Immature natural killer cell (primary cell): ENCODE measurements around the gene SIRPB1. TPM values are rescaled to one million over a fixed set of nuclear protein-coding genes. Genes with fewer than 3 reads are reported as not detected.
"Not testable (repeated sequence)": the region's sequence is repeated elsewhere in the genome, so short reads cannot be mapped to it uniquely, and the experiment has no call there.

Experiments used
- DNase-seq, 3 donors: peaks; one replicate each; pipeline ENCODE4 v3.0.0; 2022; ENCODE audit warnings: mixed read lengths in 1 of 3
- H3K27ac Mint-ChIP-seq, 6 donors: one replicate each; pipeline ENCODE4 v1.8.0; 2020; ENCODE audit warnings: mixed read lengths in 6 of 6, mild to moderate bottlenecking in 5 of 6, inconsistent platforms in 4 of 6, moderate library complexity in 3 of 6
- H3K27me3 Mint-ChIP-seq, 3 donors: one replicate each; pipeline ENCODE4 v1.8.0; 2020 to 2021; ENCODE audit warnings: low read depth in 3 of 3, mild to moderate bottlenecking in 3 of 3, mixed read lengths in 3 of 3, moderate library complexity in 3 of 3, inconsistent platforms in 1 of 3
- H3K36me3 Mint-ChIP-seq, 3 donors: one replicate each; pipeline ENCODE4 v1.8.0; 2020; ENCODE audit warnings: mixed read lengths in 3 of 3, inconsistent platforms in 2 of 3, mild to moderate bottlenecking in 2 of 3
- H3K4me1 Mint-ChIP-seq, 2 donors: one replicate each; pipeline ENCODE4 v1.8.0; 2020; ENCODE audit warnings: inconsistent platforms in 2 of 2, mild to moderate bottlenecking in 2 of 2, mixed read lengths in 2 of 2, moderate library complexity in 1 of 2
- H3K4me3 Mint-ChIP-seq, 5 donors: one replicate each; pipeline ENCODE4 v1.8.0; 2020; ENCODE audit warnings: mild to moderate bottlenecking in 5 of 5, mixed read lengths in 5 of 5, inconsistent platforms in 3 of 5, moderate library complexity in 3 of 5
- H3K9me3 Mint-ChIP-seq, 6 donors: one replicate each; pipeline ENCODE4 v1.8.0; 2020; ENCODE audit warnings: mild to moderate bottlenecking in 6 of 6, mixed read lengths in 6 of 6, inconsistent platforms in 4 of 6, moderate library complexity in 3 of 6
- polyA plus RNA-seq, 3 donors: library from polyadenylated mRNA; unstranded; fragments of 300-500 nt; fragmentation: Illumina TruSeq; gene quantifications; one replicate each; pipeline ENCODE4 v1.2.3, GENCODE V29; 2021

Gene SIRPB1
- polyA plus RNA-seq, 3 donors from 2014 or later, result 0.50 to 1.8 (median 1.7) TPM

- peak overlapping the region in 1 of 5 donors; percentile 6 for H3K4me3 Mint-ChIP-seq
- H3K27me3 Mint-ChIP-seq, result peaks cover 0 to 2% (median 0%) of the 10 kb centered on the region in 3 donors
- H3K4me1 Mint-ChIP-seq, result peaks cover 17 to 35% of the 10 kb centered on the region in 2 donors
- H3K27ac Mint-ChIP-seq, result no peak overlapping the region
- peaks cover 0 to 2% (median 0%) of the 10 kb centered on the region in 6 donors for H3K9me3 Mint-ChIP-seq
- no peaks in the 10 kb centered on the region for H3K36me3 Mint-ChIP-seq
- DNase-seq, result no peak
Measured at GRCh38 chr20:1652104-1652503, 32.3 kb upstream of the SIRPB1 start.

GRCh38 chr20:1651268-1652058 is 31.7 kb upstream of the SIRPB1 start:
- no peak for DNase-seq
- H3K36me3 Mint-ChIP-seq, result no peaks in the 10 kb centered on the region
- H3K4me3 Mint-ChIP-seq, result peak overlapping the region in 1 of 5 donors; percentile 42
- H3K4me1 Mint-ChIP-seq, result peaks cover 14 to 31% of the 10 kb centered on the region in 2 donors
- H3K27me3 Mint-ChIP-seq, result peaks cover 0 to 2% (median 0%) of the 10 kb centered on the region in 3 donors
- no peak overlapping the region for H3K27ac Mint-ChIP-seq
- H3K9me3 Mint-ChIP-seq, result peaks cover 0 to 2% (median 0%) of the 10 kb centered on the region in 6 donors

DNA sequence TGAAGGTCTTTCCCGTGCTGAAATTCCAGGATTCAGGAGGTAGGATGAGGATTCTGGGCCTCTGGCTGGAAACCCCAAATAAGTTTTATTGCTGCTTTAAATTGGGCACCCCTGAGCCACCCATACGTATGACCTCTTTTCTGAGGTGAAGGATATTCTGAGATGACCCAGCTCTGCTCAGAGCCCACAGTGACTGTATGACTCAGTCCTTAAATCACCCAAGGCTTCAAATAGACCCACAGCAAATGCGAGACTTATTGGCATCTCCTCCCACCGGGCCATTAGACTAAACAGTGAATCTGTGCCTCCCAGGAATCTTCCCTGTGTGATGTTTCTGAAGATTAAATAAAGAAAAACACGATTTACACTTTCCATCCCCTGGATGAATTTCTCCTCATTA is 28.3 kb upstream of the SIRPB1 start:
- Mint-ChIP-seq H3K4me1 (peaks cover 14 to 22% of the 10 kb centered on the region in 2 donors), H3K9me3 (peaks cover 0 to 2% (median 0%) of the 10 kb centered on the region in 6 donors), H3K27ac (no peak overlapping the region), H3K27me3 (peaks cover 0 to 2% (median 0%) of the 10 kb centered on the region in 3 donors), H3K36me3 (no peaks in the 10 kb centered on the region), H3K4me3 (no peak overlapping the region)
- DNase-seq, result no peak

GRCh38 chr20:1646975-1647431 is 27.2 kb upstream of the SIRPB1 start:
- H3K36me3 Mint-ChIP-seq, result no peaks in the 10 kb centered on the region
- DNase-seq, result no peak
- H3K27ac Mint-ChIP-seq, result no peak overlapping the region
- no peak overlapping the region for H3K4me3 Mint-ChIP-seq
- peaks cover 0 to 2% (median 0%) of the 10 kb centered on the region in 3 donors for H3K27me3 Mint-ChIP-seq
- peaks cover 9 to 19% of the 10 kb centered on the region in 2 donors for H3K4me1 Mint-ChIP-seq
- no peaks in the 10 kb centered on the region for H3K9me3 Mint-ChIP-seq

DNA sequence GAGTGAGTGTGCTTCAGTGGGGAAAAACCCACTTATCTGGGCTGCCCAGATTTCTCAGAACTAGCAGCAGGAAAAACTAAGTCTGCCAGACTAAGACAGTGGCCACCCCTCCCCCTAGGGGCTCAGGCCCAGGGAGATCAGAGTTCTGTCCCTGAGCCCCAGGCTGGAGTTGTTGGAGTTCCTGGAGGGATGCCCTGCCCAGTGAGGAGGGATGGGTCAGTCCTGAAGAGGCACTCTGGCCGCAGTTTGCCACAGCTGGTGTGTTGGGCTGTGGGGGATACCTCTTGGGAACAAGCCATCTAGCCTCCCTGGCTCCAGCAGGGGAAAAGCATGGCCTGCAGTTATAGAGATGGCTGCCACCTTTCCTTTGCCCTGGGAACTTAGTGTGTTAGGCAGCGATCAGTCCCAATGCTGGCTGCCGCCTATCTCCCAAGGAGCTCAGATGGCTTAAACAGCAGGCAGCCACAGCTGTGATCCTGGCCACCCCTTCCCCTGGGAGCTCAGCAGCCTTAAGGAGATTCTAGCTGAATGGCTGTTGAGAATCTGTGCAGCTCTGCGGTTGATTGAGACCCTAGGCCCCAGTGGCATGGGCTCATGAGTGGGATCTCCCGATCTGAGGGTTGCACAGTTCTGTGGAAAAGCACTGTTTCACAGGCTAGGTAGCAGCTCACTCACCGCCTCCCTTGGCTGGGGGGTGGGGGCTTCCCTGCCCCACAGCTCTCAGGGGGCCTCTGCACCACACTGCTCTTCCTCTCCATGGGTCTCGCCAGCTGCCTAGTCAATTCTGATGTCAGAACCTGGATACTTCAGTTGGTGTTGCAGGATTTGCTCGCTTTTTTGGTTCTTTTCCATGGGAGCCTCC is 24.5 kb upstream of the SIRPB1 start:
- H3K27ac Mint-ChIP-seq, result no peak overlapping the region

GRCh38 chr20:1638643-1639042 is 18.8 kb upstream of the SIRPB1 start:
- H3K27ac Mint-ChIP-seq, H3K4me1 Mint-ChIP-seq, H3K36me3 Mint-ChIP-seq, H3K27me3 Mint-ChIP-seq, DNase-seq, H3K9me3 Mint-ChIP-seq, H3K4me3 Mint-ChIP-seq: not testable (repeated sequence)

More for the DNA sequence above, 24.5 kb upstream of the SIRPB1 start:
- no peak overlapping the region for H3K4me3 Mint-ChIP-seq
- no peaks in the 10 kb centered on the region for H3K9me3 Mint-ChIP-seq
- peaks cover 0 to 2% (median 0%) of the 10 kb centered on the region in 3 donors for H3K27me3 Mint-ChIP-seq
- H3K36me3 Mint-ChIP-seq, result no peaks in the 10 kb centered on the region
- no peak for DNase-seq
- no peaks in the 10 kb centered on the region for H3K4me1 Mint-ChIP-seq

GRCh38 chr20:1637755-1638154 is 17.9 kb upstream of the SIRPB1 start:
- Mint-ChIP-seq H3K4me3 (no peak overlapping the region), H3K27ac (no peak overlapping the region), H3K9me3 (no peaks in the 10 kb centered on the region)

GRCh38 chr20:1637226-1637625 is 17.4 kb upstream of the SIRPB1 start:
- peaks cover 0 to 2% (median 0%) of the 10 kb centered on the region in 3 donors for H3K27me3 Mint-ChIP-seq
- no peaks in the 10 kb centered on the region for H3K9me3 Mint-ChIP-seq
- H3K4me1 Mint-ChIP-seq, result no peaks in the 10 kb centered on the region
- no peak overlapping the region for H3K4me3 Mint-ChIP-seq
- DNase-seq, result no peak
- no peaks in the 10 kb centered on the region for H3K36me3 Mint-ChIP-seq
- H3K27ac Mint-ChIP-seq, result no peak overlapping the region

More at GRCh38 chr20:1637755-1638154, 17.9 kb upstream of the SIRPB1 start:
- no peaks in the 10 kb centered on the region for H3K36me3 Mint-ChIP-seq
- no peak for DNase-seq
- no peaks in the 10 kb centered on the region for H3K4me1 Mint-ChIP-seq
- peaks cover 0 to 2% (median 0%) of the 10 kb centered on the region in 3 donors for H3K27me3 Mint-ChIP-seq

DNA sequence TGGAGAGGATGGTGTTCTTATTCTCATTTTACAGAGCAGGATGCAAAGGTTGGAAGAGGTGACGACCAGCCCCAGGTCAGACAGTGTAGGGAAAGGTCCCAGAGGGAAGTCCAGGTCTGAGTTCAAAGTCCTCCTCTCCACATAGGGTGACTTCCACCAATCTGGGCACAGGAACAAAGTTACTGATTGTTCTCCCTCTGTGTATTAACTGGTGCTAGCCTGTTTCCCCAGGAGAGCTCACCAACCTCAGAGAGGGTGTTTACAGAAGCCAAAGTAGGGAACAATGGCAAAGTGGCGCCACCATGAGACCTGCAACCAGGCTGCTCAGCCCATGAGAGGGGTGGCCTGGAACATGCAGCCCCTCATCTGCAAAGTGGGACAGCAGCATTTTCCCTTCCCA is 16.8 kb upstream of the SIRPB1 start:
- Mint-ChIP-seq H3K4me3 (no peak overlapping the region), H3K36me3 (no peaks in the 10 kb centered on the region), H3K4me1 (no peaks in the 10 kb centered on the region), H3K27ac (no peak overlapping the region), H3K9me3 (no peaks in the 10 kb centered on the region), H3K27me3 (peaks cover 0 to 5% (median 0%) of the 10 kb centered on the region in 3 donors)
- DNase-seq, result no peak

DNA sequence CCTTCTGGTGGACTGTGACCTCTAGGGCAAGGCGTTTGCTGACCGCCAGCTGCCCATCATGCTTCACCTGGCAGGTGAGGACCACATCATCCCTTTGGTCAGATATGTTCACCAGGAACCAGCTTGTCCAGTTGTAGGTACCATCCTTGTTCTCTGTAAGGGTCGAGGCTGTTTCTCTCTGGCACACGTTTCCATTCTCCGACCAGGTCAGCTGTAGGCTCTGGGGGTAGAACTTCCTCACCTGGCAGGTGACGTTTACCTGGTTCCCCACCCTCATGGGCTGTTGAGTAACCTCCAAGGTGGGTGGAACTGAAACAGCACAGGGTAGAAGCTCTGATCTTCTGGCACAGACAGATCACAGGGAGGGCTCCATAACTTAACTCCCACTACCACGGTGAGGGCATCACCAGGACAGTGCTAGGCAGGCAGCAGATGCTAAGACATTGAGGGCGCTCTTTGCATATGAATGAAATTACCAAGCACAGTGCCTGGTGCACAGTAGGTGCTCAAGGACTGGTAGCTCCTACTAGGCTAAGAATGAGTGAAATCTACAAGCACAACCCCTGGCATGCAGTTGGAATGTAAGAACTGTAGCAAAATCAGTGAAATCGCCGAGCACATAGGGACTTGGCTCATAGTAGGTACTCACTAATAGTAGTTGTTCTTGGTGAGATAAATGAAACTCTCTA is 15.6 kb upstream of the SIRPB1 start:
- Mint-ChIP-seq H3K9me3 (no peaks in the 10 kb centered on the region), H3K27ac (no peak overlapping the region), H3K27me3 (peaks cover 0 to 5% (median 0%) of the 10 kb centered on the region in 3 donors), H3K36me3 (no peaks in the 10 kb centered on the region), H3K4me3 (no peak overlapping the region), H3K4me1 (no peaks in the 10 kb centered on the region)
- DNase-seq, result no peak

DNA sequence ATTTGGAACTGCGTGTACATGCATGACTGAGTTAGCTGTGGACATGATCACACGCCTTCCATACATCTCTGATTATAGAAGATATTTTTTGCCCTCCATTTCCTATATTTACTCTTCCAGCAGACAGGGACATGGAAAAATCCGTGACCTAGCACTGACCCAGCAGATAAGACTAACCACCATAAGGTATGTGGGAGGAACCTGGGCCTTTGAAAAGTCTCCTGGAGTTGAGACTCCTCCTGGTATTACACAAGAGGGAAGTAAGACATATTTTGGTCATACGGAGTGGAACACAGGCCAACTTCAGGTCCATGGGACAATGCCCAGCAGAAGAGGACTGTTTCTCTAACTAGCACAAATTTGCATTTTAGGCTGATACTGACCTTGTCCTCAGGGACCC is 13.7 kb upstream of the SIRPB1 start:
- Mint-ChIP-seq H3K27me3 (peaks cover 0 to 6% (median 2%) of the 10 kb centered on the region in 3 donors), H3K9me3 (no peaks in the 10 kb centered on the region), H3K27ac (no peak overlapping the region), H3K4me3 (no peak overlapping the region), H3K4me1 (no peaks in the 10 kb centered on the region), H3K36me3 (no peaks in the 10 kb centered on the region)
- DNase-seq, result no peak

- H3K9me3 Mint-ChIP-seq, result peaks cover 0 to 2% (median 0%) of the 10 kb centered on the region in 6 donors
- no peak overlapping the region for H3K4me3 Mint-ChIP-seq
- H3K4me1 Mint-ChIP-seq, result no peaks in the 10 kb centered on the region
- no peaks in the 10 kb centered on the region for H3K36me3 Mint-ChIP-seq
- no peak for DNase-seq
- peaks cover 0 to 6% (median 2%) of the 10 kb centered on the region in 3 donors for H3K27me3 Mint-ChIP-seq
- H3K27ac Mint-ChIP-seq, result no peak overlapping the region
Measured at GRCh38 chr20:1632178-1632577, 12.4 kb upstream of the SIRPB1 start.

- no peak overlapping the region for H3K27ac Mint-ChIP-seq
- no peak overlapping the region for H3K4me3 Mint-ChIP-seq
- no peaks in the 10 kb centered on the region for H3K36me3 Mint-ChIP-seq
- DNase-seq, result no peak
- peaks cover 1 to 6% (median 2%) of the 10 kb centered on the region in 3 donors for H3K27me3 Mint-ChIP-seq
- H3K9me3 Mint-ChIP-seq, result peaks cover 0 to 2% (median 0%) of the 10 kb centered on the region in 6 donors
- no peaks in the 10 kb centered on the region for H3K4me1 Mint-ChIP-seq
Measured at GRCh38 chr20:1631309-1632151, 11.7 kb upstream of the SIRPB1 start.
